Measurements from ENCODE around the gene GRIPAP1.
"Not testable (repeated sequence)": the region's sequence is repeated elsewhere in the genome, so short reads cannot be mapped to it uniquely, and the experiment has no call there.

Gene GRIPAP1

DNA sequence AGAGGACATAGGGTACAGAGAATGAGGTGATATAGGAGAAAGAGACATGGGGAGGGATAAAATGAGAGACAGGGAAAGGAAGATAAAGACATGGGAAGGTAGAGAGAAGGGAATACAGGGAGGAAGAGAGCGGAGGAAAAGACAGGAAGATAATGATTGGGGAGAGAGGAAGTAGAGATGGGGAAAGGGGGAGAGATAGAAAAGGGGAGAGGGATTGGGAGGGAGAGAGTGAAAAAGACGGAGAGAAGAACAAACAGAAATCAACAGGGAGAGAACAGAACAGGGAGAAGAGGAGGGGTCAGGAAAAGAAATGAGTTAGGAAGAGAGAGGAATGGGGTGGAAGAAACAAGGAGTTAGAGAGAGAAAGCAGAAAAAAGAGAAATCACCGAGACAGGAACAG lies 4.6 kb downstream of the GRIPAP1 start:
- DNase-seq: no peak

DNA sequence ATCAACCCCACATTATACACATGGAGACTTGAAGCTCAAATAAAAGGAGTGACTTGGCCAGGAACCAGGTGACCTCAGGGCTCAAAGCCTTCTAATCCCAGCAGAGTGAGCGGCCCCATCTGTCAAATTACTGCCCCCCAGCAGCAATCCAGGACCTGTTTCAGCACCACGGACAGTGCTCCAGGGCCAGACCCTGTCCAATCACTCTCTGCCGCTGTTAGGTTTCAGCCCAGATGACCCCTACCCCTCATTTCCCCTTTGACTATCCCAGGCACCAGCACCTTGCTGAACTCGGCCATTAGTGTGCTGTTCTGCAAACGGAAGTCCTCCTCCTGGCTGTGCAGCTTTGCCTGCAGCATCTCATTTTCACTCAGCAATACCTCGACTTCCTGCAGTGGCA lies 5.1 kb downstream of the GRIPAP1 start:
- peak in 1 of 6 experiments; percentile 5 for DNase-seq

DNA sequence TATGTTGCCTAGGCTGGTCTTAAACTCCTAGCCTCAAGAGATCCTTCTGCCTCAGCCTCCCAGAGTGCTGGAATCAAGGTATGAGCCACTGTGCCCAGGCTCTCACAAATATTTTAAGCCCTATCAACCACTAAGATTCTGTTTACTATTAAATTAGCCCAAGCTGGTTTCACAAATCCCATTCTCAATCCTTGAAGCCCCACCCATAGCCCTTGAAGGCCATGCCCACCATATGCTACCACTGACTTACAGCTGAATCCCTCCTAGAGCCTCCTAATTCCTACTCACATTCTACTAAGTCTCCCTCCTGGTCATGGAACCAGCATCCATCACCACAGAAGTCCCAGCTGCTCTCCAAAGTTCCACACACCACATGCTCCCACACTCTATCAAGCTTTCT lies 9.7 kb downstream of the GRIPAP1 start:
- DNase-seq: no peak

DNA sequence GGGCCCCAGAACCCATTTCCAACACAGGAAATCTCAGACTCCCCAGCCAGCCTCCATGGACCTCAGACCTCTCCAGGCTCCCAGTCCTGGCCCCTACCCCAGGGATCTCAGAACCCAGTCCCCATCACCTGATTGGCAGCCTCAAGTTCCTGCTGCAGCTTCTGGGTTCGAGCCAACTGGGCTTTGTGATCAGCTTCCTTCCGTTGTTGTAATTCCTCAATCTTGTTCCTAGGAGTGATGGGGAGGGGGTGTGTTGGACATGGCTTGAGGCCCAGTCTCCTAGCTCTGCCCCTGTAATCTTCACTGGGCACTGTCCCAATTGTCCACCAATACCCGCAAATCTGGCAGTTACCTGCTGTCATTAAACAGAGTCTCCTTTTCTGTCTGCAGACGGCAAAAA lies 12.6 kb downstream of the GRIPAP1 start:
- no peak for DNase-seq

DNA sequence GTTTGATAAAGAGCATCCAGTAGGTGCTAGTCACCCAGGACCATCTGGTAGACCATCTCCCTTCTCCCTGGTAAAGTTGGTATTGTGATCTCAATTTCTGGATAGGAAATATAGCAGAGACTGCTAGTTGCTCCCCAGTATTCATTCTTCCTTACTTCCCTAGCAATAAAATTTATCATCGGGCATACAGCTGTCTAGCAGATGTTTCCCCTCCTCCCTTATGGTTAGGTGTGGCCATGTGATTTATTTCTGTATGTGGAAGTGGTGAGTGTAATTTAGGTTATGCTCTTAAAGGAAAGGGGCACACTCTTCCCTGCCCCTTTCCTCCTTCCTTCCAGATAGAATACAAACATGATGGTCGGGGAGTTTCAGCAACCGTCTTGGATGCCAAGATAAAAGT lies 18.2 kb downstream of the GRIPAP1 start:
- no peak for DNase-seq

DNA sequence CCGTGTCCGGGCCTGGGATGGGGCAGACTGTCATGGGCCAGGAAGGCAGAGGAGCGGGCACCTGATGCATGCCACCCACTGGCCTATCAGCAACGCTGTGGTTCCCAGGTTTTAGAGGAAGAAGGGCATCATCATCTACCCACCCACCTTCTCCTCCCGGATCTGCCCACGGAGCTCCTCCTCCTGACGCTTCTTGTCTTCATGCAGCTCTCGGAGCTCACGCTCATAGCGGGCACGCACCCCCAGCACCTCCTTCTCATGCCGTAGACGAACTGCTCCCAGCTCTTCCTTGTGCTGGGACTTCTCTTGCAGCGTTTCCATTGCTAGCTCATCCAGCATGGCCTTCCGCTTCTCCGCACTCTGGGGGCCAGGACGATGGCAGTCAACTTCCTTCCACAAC lies 19.0 kb downstream of the GRIPAP1 start:
- no peak for DNase-seq

DNA sequence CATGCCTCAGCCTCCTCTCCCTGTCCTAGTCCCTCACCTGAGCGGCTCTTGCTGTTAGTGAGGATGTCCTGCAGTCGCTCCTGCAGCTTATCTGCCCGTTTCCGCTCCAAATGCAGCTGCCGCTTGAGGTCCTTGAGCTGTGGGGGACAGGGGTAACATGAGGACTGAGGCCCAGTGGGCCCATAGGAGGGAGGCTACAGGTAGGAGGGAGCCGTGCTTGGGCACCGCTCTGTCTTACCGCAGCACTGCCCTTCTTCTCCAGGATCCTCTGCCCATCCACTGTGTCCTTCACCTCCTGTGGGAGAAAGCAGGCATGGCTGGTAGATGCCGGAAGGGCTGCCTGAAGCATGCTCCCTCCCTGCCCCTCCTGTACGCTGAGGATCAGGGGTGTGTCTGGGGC lies 20.9 kb downstream of the GRIPAP1 start:
- no peak for DNase-seq

DNA sequence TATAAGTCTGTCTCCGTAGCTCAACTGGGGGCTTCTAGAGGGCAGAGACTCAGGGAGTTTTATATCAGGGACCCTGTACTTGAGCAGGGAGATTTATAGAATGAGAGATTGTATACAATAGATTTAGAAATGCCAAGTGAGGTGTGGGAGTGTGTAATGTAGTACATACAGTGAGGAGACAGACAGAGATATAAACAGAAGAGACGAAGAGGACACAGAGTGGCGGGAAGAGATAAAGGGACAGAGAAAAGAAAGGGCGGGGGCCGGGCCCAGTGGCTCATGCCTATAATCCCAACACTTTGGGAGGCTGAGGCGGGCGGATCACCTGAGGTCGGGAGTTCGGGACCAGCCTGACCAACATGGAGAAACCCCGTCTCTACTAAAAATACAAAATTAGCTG lies 21.7 kb downstream of the GRIPAP1 start:
- DNase-seq: not testable (repeated sequence)

DNA sequence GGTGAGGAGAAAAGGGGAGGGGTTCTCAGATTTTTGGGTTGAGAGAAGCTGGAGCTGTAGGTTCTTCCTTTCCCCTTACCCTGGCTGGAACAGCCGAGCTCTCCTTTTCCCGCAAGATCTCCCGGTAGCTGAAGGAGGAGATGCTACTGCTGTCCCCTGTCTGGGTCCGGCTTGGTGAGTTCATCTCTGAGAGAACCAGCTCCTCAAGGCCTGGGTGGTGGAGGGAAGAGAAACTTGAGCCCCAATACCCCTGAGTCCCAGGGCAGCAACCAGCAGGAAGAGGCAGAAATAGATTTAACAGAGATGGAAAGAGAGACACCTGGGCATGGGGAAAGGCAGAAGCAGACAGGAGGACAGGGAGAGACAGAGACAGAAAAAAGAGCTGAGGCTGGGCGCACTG lies 23.8 kb downstream of the GRIPAP1 start:
- DNase-seq: no peak

DNA sequence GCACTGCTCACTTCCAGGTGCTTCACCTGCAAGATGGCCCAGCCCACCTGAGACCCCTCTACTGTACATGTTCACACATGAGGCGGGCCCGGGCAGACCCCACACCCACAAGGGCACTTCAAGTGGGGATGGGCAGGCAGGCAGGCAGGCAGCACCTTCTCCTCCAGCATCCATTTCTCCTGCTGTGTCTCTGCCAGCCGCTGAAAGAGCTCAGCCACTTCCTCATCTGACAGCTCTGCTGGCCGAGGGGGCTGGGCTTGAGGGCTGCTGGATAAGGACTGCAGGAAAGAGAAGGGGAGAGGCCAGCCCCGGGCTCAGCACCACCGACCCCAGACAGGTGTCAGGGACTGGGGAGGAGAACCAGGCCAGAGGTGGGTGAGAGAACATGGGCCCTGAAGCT lies 26.0 kb downstream of the GRIPAP1 start:
- no peak for DNase-seq

DNA sequence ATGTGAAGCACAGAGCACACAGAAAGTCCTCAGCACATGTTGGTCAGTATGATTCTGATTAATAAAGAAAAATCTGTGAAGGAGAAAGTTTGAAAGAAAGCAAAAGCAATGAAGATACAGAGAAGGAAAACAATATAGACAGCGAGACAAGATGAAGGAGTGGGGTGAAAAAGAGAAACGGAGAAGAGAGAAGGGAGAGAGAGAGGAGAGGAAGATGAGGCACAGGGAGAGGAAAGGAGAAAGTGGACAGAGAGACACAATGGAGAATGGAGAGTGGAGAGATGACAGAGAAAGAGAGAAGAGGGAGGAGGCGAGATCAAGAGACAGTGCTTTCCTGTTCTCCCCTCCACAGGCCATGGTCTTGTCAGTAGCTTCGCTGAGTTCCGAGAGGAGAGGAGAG lies 26.5 kb downstream of the GRIPAP1 start:
- DNase-seq: no peak

DNA sequence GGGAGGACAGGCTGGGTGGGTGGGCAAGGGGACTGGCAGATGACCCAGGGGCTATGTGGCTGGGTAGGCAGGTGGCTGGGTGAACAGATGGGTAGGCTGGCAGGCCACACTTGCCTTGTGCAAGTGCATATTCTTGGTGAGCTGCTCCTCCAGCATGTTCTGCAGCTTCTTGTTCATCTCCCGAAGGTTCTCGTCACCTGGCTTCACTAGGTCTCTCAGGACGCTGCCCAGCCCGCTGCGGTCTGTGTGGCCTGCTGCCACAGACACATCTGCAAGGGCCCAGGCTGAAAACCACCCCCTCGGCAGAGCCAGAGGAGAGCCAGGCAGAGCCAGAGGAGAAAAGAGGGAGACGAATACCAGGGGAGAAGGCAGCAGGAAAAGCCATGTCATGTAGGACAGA lies 27.0 kb downstream of the GRIPAP1 start:
- no peak for DNase-seq

DNA sequence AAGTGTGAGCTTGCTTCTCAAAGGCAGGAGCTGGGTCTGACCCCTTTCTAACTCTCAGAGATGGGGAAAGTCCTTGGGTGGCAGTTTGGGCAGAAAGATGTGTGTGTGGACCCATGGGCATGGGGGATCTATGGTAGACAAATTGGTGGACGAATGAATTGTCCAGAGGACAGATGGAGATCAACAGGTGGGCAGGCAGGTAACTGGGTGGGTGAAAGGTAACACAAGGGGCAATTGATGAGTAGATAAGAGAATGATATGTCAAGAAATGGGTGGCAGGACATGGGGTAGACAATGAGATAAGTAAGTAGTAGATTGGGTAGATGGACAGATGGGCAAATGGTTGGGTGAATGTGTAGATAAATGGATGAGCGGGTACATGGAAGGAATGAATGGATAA lies 27.5 kb downstream of the GRIPAP1 start:
- no peak for DNase-seq

DNA sequence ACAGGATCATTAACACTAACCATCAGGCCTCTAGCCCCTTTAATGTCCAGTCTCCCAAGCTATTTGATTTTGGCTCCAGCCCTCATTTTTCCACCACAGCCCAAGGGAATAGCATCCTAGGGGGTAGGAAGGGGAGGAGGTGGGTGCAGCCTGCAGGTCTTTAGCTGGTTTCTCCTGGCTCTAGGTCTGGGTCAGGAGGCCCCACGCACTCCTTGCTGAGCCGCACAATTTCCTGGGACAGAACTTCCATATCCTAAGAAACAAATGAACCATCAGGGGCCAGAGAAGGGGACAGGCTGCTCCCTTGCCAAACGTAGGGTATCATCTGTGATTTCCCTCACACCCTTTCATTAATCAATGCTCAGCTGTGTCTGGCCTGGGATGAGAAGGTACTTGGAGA lies 28.0 kb downstream of the GRIPAP1 start:
- no peak for DNase-seq

DNA sequence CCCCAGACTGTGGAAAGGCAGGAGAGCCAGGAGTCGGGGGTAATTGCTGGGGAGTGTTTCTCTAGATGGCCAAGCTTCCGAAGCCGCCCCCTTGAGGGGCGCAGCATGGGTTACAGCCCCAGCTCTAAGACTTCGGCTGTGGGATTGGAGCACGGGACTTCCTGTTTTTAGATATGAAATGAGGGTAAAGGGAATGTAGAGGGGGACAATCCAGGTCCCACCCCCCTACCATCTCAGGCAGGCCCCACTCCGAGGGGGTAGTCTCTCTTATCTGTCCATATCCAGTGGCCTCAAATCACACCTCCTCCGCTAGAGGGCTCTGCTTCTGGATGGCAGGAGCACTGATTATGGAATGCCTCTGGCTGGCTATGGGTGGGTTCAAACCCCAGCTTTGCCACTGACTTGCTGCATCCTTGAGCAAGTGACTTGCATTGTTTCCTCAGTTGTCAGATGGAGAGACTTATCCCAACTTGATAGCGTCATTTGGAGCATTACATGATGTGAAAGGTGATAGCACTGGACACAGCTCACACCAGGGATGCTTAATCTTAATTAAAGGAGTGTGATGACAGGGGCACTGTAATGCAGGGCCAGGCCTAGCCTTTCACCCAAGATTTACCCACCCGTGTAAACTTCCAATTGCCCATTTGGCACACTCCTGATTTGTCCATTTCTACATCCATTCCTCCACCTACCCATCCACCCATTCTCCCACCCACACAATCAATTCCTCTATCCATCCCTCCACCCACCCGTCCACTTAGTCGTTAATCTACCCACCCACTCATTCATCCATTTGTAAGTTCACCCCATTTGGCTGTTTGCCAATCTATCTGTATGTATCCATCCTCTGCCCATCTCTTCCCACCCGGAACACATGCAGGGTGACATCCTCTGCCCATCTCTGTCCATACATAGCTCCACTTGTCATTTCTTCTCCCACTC lies 29.6 kb downstream of the GRIPAP1 start:
- DNase-seq: peak in 2 of 6 experiments; percentile 8 to 15

DNA sequence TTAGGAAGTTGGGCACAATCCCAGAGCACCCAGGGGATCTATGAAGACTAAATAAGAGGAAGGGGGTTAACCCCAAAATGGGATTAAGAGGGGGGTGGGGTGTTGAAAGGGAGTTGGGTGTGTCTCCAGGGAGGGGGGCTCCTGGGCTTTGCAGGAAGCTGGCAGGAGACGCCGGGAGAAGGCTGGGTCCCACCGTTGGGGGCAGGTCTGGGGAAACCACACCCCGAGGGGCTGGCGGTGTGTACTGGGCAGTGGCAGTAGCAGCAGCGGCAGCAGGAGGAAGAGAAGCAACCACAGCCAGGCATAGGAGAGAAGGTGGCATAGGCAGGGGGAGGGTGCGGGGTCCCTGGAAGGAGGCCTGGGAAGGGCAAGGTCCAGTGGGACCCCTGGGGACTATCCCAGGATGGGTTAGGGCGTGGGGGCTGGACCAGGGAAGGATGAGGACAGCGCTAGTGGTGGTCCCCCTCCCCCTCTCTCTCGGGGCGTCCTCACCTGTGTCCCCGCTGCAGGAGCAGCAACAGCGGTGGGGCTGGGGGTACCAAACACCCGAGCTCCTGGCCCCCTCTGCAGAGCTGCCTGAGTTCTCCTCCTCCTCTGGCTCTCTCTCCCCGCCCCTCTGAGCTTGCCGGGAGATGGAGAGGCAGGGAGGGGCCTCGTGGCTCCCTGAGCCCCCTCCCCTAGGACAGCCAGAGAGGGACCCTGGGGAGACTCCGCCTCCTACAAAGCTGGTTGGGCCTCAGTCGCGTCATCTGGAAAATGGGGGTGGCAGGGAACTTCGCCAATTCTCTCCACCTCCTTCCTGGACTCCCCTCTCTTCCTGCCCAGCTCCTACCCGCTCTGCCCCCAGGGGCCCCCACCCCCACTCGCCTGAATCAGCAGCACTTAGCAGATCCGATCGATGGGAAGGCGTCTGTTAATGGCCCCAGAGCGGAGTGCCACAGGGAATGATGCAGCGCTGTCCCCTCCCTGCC lies 30.5 kb downstream of the GRIPAP1 start, which contains the start of gene KCND1:
KCND1 (minus strand) TSS at position 596 of the 971 bp plus-strand sequence. CDS start 1,573 bp downstream, outside the sequence.
- DNase-seq: peak in 1 of 6 experiments; percentile 7

DNA sequence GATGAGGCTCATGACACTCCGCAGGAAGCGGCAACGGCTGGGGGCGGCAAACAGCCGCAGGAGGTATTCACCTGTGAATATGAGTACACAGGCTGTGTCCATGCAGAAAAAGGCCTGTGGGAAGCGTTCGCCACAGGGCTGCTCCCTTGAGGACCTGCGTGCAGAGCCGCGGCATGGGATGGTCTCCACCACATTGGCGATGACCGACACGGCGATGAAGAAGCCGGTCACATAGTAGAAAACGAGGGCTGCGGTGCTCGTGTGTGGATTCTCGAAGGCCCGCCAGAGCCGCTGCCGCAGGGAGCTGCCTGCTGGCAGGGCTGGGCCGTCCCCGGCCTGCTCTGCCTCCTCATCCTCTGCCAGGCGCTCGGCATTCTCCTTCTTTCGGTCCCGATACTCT lies 32.6 kb downstream of the GRIPAP1 start:
- DNase-seq: no peak

DNA sequence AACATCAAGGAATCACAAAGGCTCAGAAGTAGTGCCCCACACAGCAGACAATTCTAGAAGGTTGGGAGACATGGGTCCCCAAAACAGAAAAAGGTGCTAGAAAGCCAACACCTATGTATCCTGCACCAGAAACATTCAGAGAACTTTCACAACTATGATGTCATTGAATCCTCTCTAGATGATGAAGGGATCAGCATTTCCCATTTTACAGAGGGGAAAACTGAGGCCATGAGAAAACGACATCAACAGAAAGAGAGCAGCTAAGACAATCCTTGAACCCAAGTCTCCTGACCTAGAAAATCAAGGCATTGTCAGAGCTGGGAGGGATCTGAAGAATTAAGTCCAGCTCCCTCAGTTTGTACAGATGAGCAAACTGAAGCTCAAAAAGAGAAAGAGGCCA lies 33.7 kb downstream of the GRIPAP1 start:
- DNase-seq: no peak

DNA sequence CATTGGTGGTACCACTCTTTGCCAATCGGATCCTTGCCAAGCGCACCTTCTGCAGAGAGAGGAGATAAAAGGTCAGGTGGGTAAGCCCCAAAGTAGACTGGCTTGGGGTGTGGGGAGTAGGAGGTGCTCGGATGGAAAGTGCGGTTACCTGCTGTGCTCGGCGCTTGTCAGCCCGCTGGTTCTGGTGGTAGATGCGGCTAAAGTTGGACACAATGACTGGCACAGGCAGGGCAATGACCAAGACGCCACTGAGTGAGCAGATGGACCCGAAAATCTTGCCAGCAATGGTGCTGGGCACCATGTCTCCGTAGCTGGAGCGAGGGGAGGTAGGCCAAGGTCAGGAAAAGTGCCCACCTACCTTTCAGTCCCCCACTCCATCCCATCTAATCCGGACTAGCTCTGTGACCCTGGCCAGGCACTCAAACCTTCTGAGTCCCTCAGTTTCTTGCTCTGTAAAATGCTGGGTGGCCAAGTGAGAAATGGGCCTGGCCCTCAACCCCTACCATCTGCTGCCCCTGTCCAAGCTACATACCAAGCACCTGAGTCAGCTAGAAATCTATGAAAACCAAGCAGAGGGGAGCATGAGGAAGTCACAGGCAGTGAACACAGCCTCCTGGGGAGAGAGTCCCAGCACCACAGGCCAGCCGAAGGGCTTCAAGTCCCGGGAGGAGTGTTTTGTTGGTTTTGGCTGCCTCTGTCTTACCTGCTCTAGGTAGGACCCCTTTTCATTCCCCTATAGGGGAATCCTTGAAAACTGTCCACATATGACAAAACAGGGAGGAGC lies 35.1 kb downstream of the GRIPAP1 start:
- no peak for DNase-seq

DNA sequence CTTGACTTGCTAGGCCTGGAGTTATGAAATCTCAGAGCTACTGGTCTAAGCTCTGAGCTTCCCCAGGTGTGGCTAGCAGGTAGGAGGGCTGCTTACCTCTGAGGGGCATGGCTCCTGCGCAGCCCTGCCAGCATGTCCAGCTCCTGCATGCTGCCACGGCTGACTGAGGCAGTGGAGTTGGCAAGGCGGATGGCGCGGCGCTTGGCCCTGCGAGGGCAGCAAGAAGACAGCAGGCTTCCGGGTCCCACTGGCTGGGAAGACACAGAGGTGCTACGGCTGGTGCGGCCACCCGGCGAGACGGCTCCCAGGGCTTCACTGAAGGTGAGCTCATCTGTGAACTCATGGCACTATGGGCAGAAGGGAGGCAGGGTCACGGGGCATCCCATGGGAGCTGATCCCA lies 36.1 kb downstream of the GRIPAP1 start:
- no peak for DNase-seq

DNA sequence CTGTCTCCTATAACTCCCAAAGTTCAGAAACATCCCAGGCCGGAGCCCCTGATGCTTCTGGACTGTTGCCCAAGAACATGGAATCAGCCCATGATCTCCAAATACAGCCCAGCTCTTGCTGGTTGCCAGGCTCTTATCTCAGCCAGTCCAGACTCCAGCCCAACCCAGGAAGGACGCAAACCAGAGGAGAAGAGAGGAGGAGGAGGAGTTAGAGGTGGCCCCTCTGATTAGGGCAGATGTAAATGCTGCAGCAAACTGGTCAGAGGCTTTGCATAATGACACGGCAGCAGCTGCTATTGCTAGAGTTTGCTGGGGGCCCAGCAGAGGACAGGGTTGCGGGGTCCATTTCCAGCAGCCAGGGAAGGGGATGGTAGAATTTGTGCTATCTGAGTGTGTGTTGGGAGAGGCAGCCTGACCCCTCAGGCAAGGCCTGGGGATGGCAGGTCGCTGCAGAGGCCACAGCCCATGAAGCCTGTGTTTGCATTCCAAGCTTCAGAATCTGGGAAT lies 40.4 kb downstream of the GRIPAP1 start:
- no peak for DNase-seq

DNA sequence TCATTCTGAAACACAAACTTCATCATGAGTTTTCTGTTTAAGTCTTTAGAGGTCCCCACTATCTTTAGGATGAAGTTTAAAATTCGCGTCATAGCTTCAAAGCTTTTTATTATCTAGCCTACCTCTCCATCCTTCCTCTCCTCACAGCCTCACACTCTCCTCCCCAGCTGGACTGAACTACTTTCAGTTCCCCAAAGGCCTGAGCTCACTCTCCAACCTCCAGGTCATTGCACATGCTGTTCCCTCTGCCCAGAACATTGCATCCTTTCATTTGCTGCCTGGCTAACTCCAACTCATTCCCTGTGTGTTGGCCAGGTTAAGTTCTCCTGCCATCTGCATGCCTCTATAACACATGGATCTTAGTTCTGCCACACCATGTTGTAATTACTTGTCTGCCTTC lies 41.8 kb downstream of the GRIPAP1 start:
- no peak for DNase-seq
